IPS-NIHi7 (cell line): Measurements from ENCODE around the gene SUN5.

Experiments
- DNase-seq: peaks from one replicate; pipeline ENCODE4 v3.0.0; 2012; ENCODE audit warnings: mixed read lengths; ENCODE audit errors: extremely low spot score

Gene SUN5

GRCh38 chr20:33026779-33027759 lies 22.8 kb upstream of the SUN5 start:
- no peak for DNase-seq

GRCh38 chr20:33026072-33026778 lies 22.0 kb upstream of the SUN5 start:
- no peak for DNase-seq

- DNase-seq, result no peak
These were observed 21.2 kb upstream of the SUN5 start for GRCh38 chr20:33025318-33025876.

- DNase-seq, result no peak
These were observed 20.5 kb upstream of the SUN5 start for GRCh38 chr20:33024609-33025317.

GRCh38 chr20:33024243-33024560 lies 20.0 kb upstream of the SUN5 start:
- DNase-seq, result no peak

GRCh38 chr20:33023439-33024242 lies 19.4 kb upstream of the SUN5 start:
- DNase-seq, result no peak

GRCh38 chr20:33022694-33023438 lies 18.6 kb upstream of the SUN5 start:
- no peak for DNase-seq

GRCh38 chr20:33022289-33022688 lies 18.1 kb upstream of the SUN5 start:
- DNase-seq, result no peak

- no peak for DNase-seq
These were observed 17.6 kb upstream of the SUN5 start for GRCh38 chr20:33021879-33022278.

GRCh38 chr20:33020278-33021161 lies 16.3 kb upstream of the SUN5 start:
- DNase-seq, result no peak

GRCh38 chr20:33019465-33020277 lies 15.4 kb upstream of the SUN5 start:
- DNase-seq, result no peak

GRCh38 chr20:33018169-33018931 lies 14.1 kb upstream of the SUN5 start:
- DNase-seq, result no peak

- DNase-seq, result no peak
These were observed 13.3 kb upstream of the SUN5 start for GRCh38 chr20:33017542-33017941.

- DNase-seq, result no peak
These were observed 12.4 kb upstream of the SUN5 start for GRCh38 chr20:33016581-33017109.

GRCh38 chr20:33015700-33016580 lies 11.7 kb upstream of the SUN5 start:
- DNase-seq, result no peak

GRCh38 chr20:33015114-33015484 lies 10.9 kb upstream of the SUN5 start:
- no peak for DNase-seq
